K562 (cell line): Measurements from ENCODE around the gene CDH8. TPM values are rescaled to one million over a fixed set of nuclear protein-coding genes. Genes with fewer than 3 reads are reported as not detected.

Experiments
- ATAC-seq: fragments of 200-7000 bp; cut with Tn5 transposase; 3 replicates; pipeline ENCODE4 v1.9.1; 2020; ENCODE audit warnings: moderate library complexity
- BruUV-seq: library from RNA; stranded (reverse); fragments of 400-500 nt; replicated peaks from 2 replicates; lab custom pipeline; 2021; lab: Mats Ljungman, UMichigan
- CTCF ChIA-PET: fragments of 300-600 bp; formaldehyde crosslinking; extraction: SDS; loops from one replicate; lab custom pipeline; 2021; ENCODE audit warnings: low intra/inter-chr PET ratio; lab: Yijun Ruan, JAX
- POLR2A ChIA-PET: fragments of 300-600, 350-650 bp; sonication (Branson Sonifier 250); formaldehyde crosslinking; extraction: SDS; loops from one replicate; lab custom pipeline; 2021; ENCODE audit warnings: antibody characterized with exemption, inconsistent platforms; lab: Yijun Ruan, JAX
- DNase-seq, 4 experiments: peaks; one replicate each; pipeline versions ENCODE4 v3.0.0 to v3.0.0-alpha.2; 2011 to 2018; ENCODE audit warnings: low spot score in 3 of 4, mixed read lengths in 3 of 4; ENCODE audit errors: extremely low read depth in 1 of 4
- FAIRE-seq: peaks from 2 replicates; lab custom pipeline; 2011; peaks lifted over from hg19 to GRCh38; lab: Jason Lieb, UNC
- H2AFZ ChIP-seq: 2 replicates; pipeline ENCODE4 v1.6.0; 2011; ENCODE audit warnings: low read depth, low read length, control low read depth, inconsistent platforms
- H3K27ac ChIP-seq: fragments of 200-600 bp; 3 replicates; pipeline ENCODE4 v1.8.0; 2011; ENCODE audit warnings: low read depth, mild to moderate bottlenecking, control low read depth, inconsistent platforms, low read length, moderate library complexity, mixed read lengths; ENCODE audit errors: extremely low read depth
- H3K27me3 ChIP-seq, 2 experiments: fragments of 300-600 bp in 1 of 2; 2 replicates in 1 of 2; 3 replicates in 1 of 2; pipeline versions ENCODE4 v1.6.0 to v1.8.0; 2011; ENCODE audit warnings: inconsistent platforms in 2 of 2, low read length in 2 of 2, mild to moderate bottlenecking in 1 of 2, mixed read lengths in 1 of 2, moderate library complexity in 1 of 2; ENCODE audit not compliant: control insufficient read depth in 2 of 2, insufficient read depth in 2 of 2
- H3K36me3 ChIP-seq: fragments of 300-600 bp; 3 replicates; pipeline ENCODE4 v1.8.0; 2011; ENCODE audit warnings: mild to moderate bottlenecking, low read length, inconsistent platforms; ENCODE audit not compliant: control insufficient read depth, insufficient read depth
- H3K4me1 ChIP-seq, 2 experiments: fragments of 200-600 bp in 1 of 2; replicated peaks in 1 of 2; 2 replicates in 1 of 2; 3 replicates in 1 of 2; pipeline versions ENCODE4 v1.5.1 to v1.8.0; 2011; ENCODE audit warnings: inconsistent platforms in 2 of 2, low read length in 2 of 2, mild to moderate bottlenecking in 1 of 2, mixed read lengths in 1 of 2, moderate library complexity in 1 of 2; ENCODE audit not compliant: control insufficient read depth in 2 of 2, insufficient read depth in 2 of 2
- H3K4me2 ChIP-seq: 2 replicates; pipeline ENCODE4 v1.6.1; 2011; ENCODE audit warnings: low read length, control low read depth, inconsistent platforms, mixed read lengths; ENCODE audit not compliant: insufficient read depth
- H3K4me3 ChIP-seq: fragments of 200-600 bp; sonication (generic), shearing (Covaris generic); 2 replicates; pipeline ENCODE4 v1.5.1; 2016; ENCODE audit warnings: control low read depth, inconsistent platforms
- H3K79me2 ChIP-seq: fragments of 200-600 bp; 3 replicates; pipeline ENCODE4 v1.8.0; 2011; ENCODE audit warnings: low read length, inconsistent platforms; ENCODE audit not compliant: control insufficient read depth, insufficient read depth
- H3K9ac ChIP-seq, 2 experiments: 2 replicates each; pipeline versions ENCODE4 v1.6.0 to v1.6.1; 2011; ENCODE audit warnings: low read depth in 2 of 2, low read length in 2 of 2, control low read depth in 1 of 2, inconsistent platforms in 1 of 2, mild to moderate bottlenecking in 1 of 2, mixed read lengths in 1 of 2; ENCODE audit not compliant: insufficient read depth in 1 of 2
- H3K9me1 ChIP-seq: one replicate; pipeline ENCODE4 v1.6.0; 2011; ENCODE audit warnings: inconsistent platforms, mild to moderate bottlenecking, low read length, moderate library complexity; ENCODE audit not compliant: control insufficient read depth, insufficient read depth
- H3K9me3 ChIP-seq: replicated peaks from 2 replicates; pipeline ENCODE4 v1.5.1; 2011; ENCODE audit warnings: low read depth, low read length, inconsistent platforms; ENCODE audit not compliant: control insufficient read depth, insufficient read depth
- H4K20me1 ChIP-seq: replicated peaks from 2 replicates; pipeline ENCODE4 v1.6.1; 2011; ENCODE audit warnings: low read length, inconsistent platforms, mixed read lengths; ENCODE audit not compliant: control insufficient read depth, insufficient read depth
- ARID1B ChIP-seq: fragments of 450-650 bp; IDR thresholded peaks from 2 replicates; pipeline ENCODE4 v1.6.1; 2016; ENCODE audit warnings: antibody characterized with exemption, mild to moderate bottlenecking, inconsistent platforms
- ERF ChIP-seq: fragments of 450-650 bp; formaldehyde crosslinking; IDR thresholded peaks from 2 replicates; pipeline ENCODE4 v1.4.0; 2020; ENCODE audit warnings: mild to moderate bottlenecking, mixed read lengths
- KAT2B ChIP-seq: IDR thresholded peaks from one replicate; pipeline ENCODE4 v1.6.1; 2012; ENCODE audit warnings: low read depth, mild to moderate bottlenecking, control low read depth, inconsistent platforms, low read length, moderate library complexity
- KLF10 ChIP-seq: fragments of 250-450 bp; sonication (Bioruptor Pico); IDR thresholded peaks from 2 replicates; pipeline ENCODE4 v1.6.1; 2021; ENCODE audit warnings: matching md5 sums
- SMARCA5 ChIP-seq: fragments of 450-650 bp; IDR thresholded peaks from 2 replicates; pipeline ENCODE4 v1.6.1; 2016
- ZBTB17 ChIP-seq: fragments of 450-650 bp; formaldehyde crosslinking; IDR thresholded peaks from 2 replicates; pipeline ENCODE4 v1.4.0; 2020; ENCODE audit warnings: mild to moderate bottlenecking
- ZEB2 ChIP-seq: fragments of 450-650 bp; IDR thresholded peaks from 2 replicates; pipeline ENCODE4 v1.6.1; 2016
- ZNF174 ChIP-seq: fragments of 250-450 bp; sonication (Bioruptor Pico); IDR thresholded peaks from 2 replicates; pipeline ENCODE4 v1.4.0; 2020; ENCODE audit warnings: mild to moderate bottlenecking
- ZNF395 ChIP-seq: fragments of 200-800 bp; sonication (Bioruptor generic); IDR thresholded peaks from 2 replicates; pipeline ENCODE4 v1.6.1; 2017; ENCODE audit warnings: missing genetic modification characterization, missing compliant biosample characterization
- WGBS: fragments of 100-300 bp; shearing (Covaris generic); methylation state at CpG from one replicate; pipeline ENCODE4 v1.1.6; 2016; ENCODE audit warnings: low coverage, mixed read lengths; ENCODE audit not compliant: insufficient coverage; ENCODE audit errors: missing lambda C conversion rate; 5-methylcytosine and 5-hydroxymethylcytosine counted together
- in situ Hi-C: fragments of 300-500 bp; cut with MboI; formaldehyde crosslinking; loops from 4 replicates; pipeline ENCODE4 v1.15.0; 2018; ENCODE audit warnings: inconsistent platforms, mixed read lengths
- intact Hi-C: fragments of 100-400 bp; cut with micrococcal nuclease; formaldehyde crosslinking; loops from 2 replicates; pipeline ENCODE4 v1.14.2; 2022
- polyA plus RNA-seq, 8 experiments: library from polyadenylated mRNA; depleted of rRNA in 4 of 8; stranded (reverse) in 5 of 8; unstranded in 3 of 8; fragments of >200 nt; fragmentation: Nextera tagmentation in 2 of 8; fragmentation: Illumina TruSeq in 1 of 8; extraction: Ambion mirVana in 2 of 8; extraction: Trizol in 1 of 8; gene quantifications; 2 replicates each; pipeline versions ENCODE4 v1.2.1 to v1.2.3, GENCODE V29; 2011 to 2014; ENCODE audit warnings: inconsistent platforms in 1 of 8, missing spikeins in 1 of 8
- total RNA-seq, 7 experiments: library from RNA; depleted of rRNA in 6 of 7; stranded (reverse); fragments of >200 nt in 6 of 7; fragmentation: Illumina TruSeq in 2 of 7; extraction: Trizol in 2 of 7; gene quantifications; 2 replicates each; pipeline versions ENCODE4 v1.2.1 to v1.2.3, GENCODE V29; 2011 to 2021; ENCODE audit warnings: low replicate concordance in 1 of 7

The CDH8 gene
- total and polyA plus RNA-seq, 9 of the 15 experiments (the other 6 are each of a cell fraction or from before 2014, with no cell fraction given): 0.22 to 1.4 (median 0.42) TPM; not detected in 4

GRCh38 chr16:61823326-61823725, 212.9 kb downstream of the CDH8 start:
- no peak overlapping the region for H2AFZ ChIP-seq
- no peak overlapping the region for H3K27ac ChIP-seq
- no peaks in the 10 kb centered on the region for H3K36me3 ChIP-seq
- DNase-seq (no peak), ATAC-seq (no peak), FAIRE-seq (no peak)
- H4K20me1 ChIP-seq: no peaks in the 10 kb centered on the region
- no peaks in the 10 kb centered on the region for H3K9me1 ChIP-seq
- no peak overlapping the region for H3K9ac ChIP-seq
- no peak overlapping the region for H3K4me3 ChIP-seq
- in situ Hi-C loops: no loop called here
- intact Hi-C loops: no loop called here
- POLR2A ChIA-PET: no interaction called here
- H3K27me3 ChIP-seq: no peaks in the 10 kb centered on the region
- TF ChIP-seq ZNF174 (CRISPR knock-in tag) (no peak), ERF (CRISPR knock-in tag) (no peak), ARID1B (no peak), KAT2B (no peak), ZBTB17 (no peak), ZNF395 (CRISPR knock-in tag) (no peak), ZEB2 (no peak), SMARCA5 (no peak), KLF10 (CRISPR knock-in tag) (no peak)
- 0% methylated on average over 1 of the region's 1 CpG for WGBS
- CTCF ChIA-PET: interaction anchor here (0.5 kb wide), 1 partner anchor 22 kb away, joined by 4 read pairs; no protein-coding TSS in a partner anchor
- no peaks in the 10 kb centered on the region for H3K4me1 ChIP-seq
- H3K4me2 ChIP-seq: no peak overlapping the region
- H3K79me2 ChIP-seq: no peaks in the 10 kb centered on the region
- H3K9me3 ChIP-seq: no peaks in the 10 kb centered on the region
- BruUV-seq: no TSS peak
